Inferior parietal cortex (tissue), 1 donor: ENCODE measurements around the gene MOBP.
"Not testable (repeated sequence)": the region's sequence is repeated elsewhere in the genome, so short reads cannot be mapped to it uniquely, and the experiment has no call there.

Experiments used
- DNase-seq: peaks from one replicate; pipeline ENCODE4 v3.0.0-alpha.2; 2016; ENCODE audit errors: extremely low spot score

Gene MOBP, protein sequence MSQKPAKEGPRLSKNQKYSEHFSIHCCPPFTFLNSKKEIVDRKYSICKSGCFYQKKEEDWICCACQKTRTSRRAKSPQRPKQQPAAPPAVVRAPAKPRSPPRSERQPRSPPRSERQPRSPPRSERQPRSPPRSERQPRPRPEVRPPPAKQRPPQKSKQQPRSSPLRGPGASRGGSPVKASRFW

DNA sequence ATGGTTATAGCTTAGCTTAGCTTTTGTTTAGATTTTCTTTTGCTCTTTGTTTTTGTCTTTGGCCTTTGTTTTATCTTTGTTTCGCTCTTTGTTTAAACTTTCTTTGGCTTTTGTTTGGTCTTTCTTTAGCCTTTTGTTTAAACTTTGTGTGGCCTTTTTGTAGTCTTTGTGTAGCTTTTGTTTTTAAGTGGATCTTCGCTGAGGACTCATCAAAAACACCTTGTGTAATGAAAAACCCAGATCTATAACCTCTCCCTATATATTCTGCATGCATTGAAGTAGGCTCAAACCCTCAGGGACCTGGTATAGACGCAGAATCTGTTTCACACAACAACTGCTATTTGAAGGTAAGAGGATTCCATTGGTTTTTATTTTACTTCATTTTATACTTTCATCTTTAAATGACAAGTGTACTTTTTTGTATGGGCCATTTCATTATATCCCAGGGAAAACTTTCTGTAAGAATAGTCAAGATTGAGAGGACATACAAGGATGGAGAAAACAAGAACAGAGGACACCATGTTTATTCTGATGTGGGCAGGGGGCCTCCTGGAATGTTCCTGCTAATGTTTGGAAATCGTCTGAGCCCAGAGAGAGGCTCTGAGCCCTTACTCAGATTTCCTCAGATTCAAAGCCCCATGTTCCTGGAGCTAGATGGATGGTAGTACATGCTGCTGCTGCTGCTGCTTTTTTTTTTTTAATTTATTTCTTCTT lies at the start of gene MOBP:
Gene MOBP, plus strand, starts transcription at position 287 of the 714 bp plus-strand sequence. CDS start 34,390 bp downstream, outside the sequence.
- peak; percentile 79 for DNase-seq

DNA sequence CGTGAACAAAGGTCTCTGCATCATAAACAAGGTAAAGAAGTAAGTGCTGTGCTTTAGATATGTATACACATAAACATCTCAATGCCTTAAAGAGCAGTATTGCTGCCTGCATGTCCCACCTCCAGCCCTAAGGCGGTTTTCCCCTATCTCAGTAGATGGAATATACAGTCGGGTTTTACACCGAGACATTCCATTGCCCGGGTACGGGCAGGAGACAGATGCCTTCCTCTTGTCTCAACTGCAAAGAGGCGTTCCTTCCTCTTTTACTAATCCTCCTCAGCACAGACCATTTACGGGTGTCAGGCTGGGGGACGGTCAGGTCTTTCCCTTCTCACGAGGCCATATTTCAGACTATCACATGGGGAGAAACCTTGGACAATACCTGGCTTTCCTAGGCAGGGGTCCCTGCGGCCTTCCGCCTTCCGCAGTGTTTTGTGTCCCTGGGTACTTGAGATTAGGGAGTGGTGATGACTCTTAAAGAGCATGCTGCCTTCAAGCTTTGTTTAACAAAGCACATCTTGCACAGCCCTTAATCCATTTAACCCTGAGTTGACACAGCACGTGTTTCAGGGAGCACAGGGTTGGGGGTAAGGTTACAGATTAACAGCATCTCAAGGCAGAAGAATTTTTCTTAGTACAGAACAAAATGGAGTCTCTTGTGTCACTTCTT lies 48.8 kb upstream of the MOBP start:
- not testable (repeated sequence) for DNase-seq

DNA sequence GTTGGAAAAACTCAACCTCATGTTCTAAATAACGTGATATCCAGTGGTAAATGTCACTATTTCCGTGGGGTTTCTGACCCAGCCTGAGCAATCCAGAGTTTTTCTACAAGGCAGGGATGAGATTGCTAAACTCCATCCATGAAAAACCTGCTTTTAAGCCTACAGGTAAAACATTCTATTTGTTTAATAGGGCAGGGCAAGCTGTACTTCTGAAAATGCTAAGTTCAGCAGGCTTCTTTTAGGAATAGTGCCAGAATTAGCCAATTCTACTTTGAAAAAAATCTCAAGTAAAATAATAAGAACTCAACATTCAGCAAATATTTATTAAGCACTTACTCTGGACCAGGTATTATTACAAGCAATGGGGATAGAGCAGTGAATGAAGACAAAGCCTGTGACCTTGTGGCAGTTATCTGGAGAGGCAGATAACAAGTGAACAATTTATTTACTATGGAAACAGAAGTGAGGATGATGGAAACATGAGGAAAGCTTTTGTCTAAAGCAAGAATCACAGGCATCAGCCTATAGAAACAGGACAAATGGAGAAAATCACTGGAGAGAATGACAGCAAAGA lies 47.7 kb upstream of the MOBP start:
- no peak for DNase-seq

DNA sequence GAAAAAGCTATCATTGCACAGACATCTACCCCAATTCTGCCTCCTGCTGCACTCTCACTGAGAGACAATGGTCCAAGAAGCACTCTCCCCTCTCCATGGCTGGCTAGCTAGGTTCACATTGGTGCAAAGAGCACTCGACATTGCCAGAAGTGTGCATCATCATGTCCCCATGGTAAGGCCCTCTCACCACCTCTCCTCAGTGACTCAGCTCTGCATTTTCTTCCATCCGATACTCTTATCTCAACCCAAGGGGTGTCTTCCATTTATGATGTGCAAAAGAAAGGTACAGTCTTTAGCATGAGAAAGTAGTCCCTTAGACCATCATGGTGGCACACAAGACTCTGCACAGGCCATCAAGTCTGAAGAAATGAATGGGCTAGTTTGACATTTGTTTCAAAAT lies 46.9 kb upstream of the MOBP start:
- no peak for DNase-seq

GRCh38 chr3:39423436-39423970 lies 44.0 kb upstream of the MOBP start:
- DNase-seq = no peak

- no peak for DNase-seq
These were observed 41.2 kb upstream of the MOBP start for GRCh38 chr3:39426312-39426711.

DNA sequence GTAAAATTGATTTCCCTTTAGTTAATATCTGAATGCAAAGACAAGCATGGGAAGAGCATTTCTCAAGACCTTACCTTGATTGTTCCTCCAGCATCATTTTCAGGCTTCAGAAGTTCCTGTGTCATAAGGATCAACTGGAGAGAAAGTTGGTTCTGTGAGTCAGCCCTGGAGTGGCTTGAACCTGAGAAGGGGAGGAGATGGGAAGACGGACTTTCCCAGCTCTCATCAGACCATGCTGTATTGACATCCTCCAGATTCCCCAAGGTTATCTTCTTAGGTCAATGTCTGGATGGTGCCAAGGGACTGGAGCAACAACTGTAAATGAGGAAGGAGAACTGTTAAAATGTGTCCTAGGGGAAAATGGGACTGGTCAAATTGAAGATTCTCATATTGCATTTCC lies 40.0 kb upstream of the MOBP start:
- no peak for DNase-seq

DNA sequence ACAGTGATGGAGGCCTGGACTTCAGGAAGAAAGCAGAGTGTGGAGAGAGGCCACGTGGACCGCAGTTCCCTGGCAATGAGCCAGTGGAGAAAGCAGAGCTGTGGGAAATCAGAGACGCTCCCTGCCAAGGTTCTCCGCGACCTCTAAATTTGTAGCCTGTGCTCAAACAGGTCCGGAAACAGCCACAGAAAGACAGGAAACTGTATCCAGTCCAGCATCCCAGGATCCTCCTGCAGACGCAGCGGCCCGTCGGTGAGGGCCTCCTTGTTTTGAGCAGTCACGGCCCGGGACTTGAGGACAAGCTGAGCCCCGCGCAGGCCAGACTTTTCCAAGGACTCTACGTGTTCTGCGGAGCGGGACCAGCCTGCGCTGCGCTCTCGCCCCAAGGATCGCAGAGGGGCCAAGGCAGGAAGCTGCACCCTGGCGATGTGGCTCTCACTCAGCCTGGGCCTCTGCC lies 38.7 kb upstream of the MOBP start:
- no peak for DNase-seq

- no peak for DNase-seq
These were observed 38.0 kb upstream of the MOBP start for GRCh38 chr3:39429466-39429865.

GRCh38 chr3:39432342-39432741 lies 35.1 kb upstream of the MOBP start:
- DNase-seq = no peak

GRCh38 chr3:39433642-39434041 lies 33.8 kb upstream of the MOBP start:
- DNase-seq = no peak

GRCh38 chr3:39434574-39434973 lies 32.9 kb upstream of the MOBP start:
- DNase-seq = no peak

GRCh38 chr3:39435006-39435748 lies 32.3 kb upstream of the MOBP start:
- no peak for DNase-seq

- DNase-seq = no peak
These were observed 28.6 kb upstream of the MOBP start for GRCh38 chr3:39438880-39439279.

- DNase-seq = no peak
These were observed 27.2 kb upstream of the MOBP start for GRCh38 chr3:39440316-39440715.

GRCh38 chr3:39443530-39443929 lies 23.9 kb upstream of the MOBP start:
- DNase-seq = no peak

DNA sequence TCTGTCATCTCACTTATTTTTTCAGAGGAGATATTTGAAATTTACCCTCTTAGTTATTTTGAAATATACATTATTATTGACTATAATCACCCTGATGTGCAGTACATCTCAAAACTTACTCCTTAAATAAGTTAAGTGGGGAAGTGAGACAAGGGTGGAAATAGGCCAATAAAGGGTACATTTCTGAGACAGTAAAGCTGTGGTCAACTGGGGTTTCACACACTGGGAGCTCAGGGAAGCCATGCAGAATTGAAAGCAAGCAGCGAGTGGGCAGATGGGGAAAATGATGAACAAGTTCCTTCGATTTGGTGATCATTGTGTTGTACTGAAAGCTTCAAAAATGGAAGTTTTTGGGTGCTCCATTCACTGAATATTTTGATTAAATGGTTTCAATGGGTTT lies 21.6 kb upstream of the MOBP start:
- DNase-seq = no peak

DNA sequence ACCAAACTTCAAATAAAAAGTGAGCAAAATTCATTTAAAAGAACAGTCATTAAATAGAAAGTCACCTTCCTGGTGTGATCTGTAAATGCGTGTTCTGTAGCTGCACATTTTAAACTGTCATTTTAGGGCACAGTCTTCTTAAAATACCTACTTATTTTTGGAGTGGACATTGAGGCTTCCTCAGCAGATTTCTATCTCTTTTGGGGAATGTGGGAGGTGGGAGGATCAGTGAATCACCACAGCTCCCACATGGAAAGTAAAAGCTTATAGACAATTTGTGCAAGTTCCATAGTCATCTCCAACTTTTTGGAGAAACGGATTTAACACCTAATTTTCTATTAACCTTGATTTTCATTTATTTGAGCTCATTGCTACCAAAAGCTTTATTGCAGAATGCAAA lies 21.0 kb upstream of the MOBP start:
- DNase-seq = no peak

DNA sequence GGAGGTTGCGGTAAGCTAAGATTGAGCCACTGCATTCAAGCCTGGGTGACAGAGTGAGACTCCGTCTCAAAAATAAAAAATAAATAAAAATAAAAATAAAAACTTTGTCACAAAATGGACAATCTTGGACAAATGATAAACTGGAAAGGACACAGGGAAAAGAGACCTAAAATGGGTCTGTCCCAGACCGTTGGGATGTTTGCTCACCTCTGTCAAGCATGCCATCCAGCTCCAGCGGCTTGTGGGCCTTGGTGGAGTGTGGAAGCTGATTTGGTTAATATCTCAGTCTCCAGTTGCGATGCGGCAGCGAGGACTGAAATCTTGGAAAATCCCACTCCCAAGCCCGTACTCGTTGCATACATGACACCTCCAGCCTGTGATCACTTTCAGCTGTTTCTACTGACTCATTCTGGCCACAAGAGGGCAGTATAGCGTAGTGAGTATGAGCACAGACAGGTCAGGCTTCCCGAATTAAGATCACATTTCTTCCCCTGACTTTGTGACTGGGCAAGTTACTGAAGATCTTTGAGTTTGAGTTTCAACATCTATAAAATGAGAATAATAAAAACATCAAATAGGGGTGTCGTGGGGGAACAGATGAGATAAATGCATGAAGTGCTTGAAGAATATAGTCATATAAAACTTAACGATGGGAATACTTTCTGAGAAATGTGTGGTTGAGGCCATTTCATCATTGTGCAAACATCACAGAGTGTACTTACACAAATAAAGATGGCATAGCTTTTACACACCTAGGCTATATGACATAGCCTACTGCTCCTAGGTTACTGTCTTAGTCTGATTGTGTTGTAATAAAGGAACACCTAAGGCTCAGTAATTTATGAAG lies 19.6 kb upstream of the MOBP start:
- DNase-seq = peak; percentile 97

- no peak for DNase-seq
These were observed 18.8 kb upstream of the MOBP start for GRCh38 chr3:39448506-39449233.
